22Rv1 (cell line): ENCODE results near the gene CDK5.

Experiments
- CTCF ChIP-seq: fragments of 450-650 bp; IDR thresholded peaks from 2 replicates; pipeline ENCODE4 v1.5.1; 2017; ENCODE audit warnings: mild to moderate bottlenecking
- ZFX ChIP-seq: fragments of 450-650 bp; IDR thresholded peaks from 2 replicates; pipeline ENCODE4 v1.6.1; 2017; ENCODE audit warnings: antibody characterized with exemption, borderline replicate concordance

GRCh38 chr7:151010307-151011096 is 47.2 kb downstream of the CDK5 start:
- TF ChIP-seq CTCF (no peak), ZFX (no peak)
